OCI-LY3 (cell line): ENCODE data around the gene MT1G.

Experiments used
- EZH2phosphoT487 ChIP-seq: fragments of 200-600 bp; shearing (Covaris generic); IDR thresholded peaks from 2 replicates; pipeline ENCODE4 v1.6.1; 2018; ENCODE audit warnings: antibody characterized with exemption, mixed run types, low read depth
- TF ChIP-seq, protein P1 (sequence below): fragments of 200-600, 300-600 bp; sonication (generic); IDR thresholded peaks from 2 replicates; pipeline ENCODE4 v1.5.1; 2014; ENCODE audit warnings: antibody characterized with exemption, low read length, low read depth

DNA sequence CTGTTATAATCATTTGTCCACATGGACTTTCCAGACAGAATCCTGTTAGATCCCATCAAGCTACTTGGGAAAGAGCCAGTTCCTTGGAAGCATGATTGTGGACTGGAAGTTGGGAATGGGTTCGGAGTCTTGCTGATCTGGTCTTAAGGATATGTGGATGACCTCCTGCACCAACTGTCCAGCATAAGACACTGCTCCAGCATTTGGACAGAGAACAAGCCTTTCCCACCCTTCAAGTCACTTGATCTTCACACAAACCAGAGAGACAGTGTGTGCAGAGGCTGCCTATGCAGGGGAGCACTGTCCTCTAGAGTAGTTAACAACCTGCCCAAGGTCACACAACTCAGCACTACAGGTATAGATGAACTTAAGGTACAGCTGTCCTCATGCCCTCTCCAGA, 22.0 kb downstream of the MT1G start:
- TF ChIP-seq, protein P1, sequence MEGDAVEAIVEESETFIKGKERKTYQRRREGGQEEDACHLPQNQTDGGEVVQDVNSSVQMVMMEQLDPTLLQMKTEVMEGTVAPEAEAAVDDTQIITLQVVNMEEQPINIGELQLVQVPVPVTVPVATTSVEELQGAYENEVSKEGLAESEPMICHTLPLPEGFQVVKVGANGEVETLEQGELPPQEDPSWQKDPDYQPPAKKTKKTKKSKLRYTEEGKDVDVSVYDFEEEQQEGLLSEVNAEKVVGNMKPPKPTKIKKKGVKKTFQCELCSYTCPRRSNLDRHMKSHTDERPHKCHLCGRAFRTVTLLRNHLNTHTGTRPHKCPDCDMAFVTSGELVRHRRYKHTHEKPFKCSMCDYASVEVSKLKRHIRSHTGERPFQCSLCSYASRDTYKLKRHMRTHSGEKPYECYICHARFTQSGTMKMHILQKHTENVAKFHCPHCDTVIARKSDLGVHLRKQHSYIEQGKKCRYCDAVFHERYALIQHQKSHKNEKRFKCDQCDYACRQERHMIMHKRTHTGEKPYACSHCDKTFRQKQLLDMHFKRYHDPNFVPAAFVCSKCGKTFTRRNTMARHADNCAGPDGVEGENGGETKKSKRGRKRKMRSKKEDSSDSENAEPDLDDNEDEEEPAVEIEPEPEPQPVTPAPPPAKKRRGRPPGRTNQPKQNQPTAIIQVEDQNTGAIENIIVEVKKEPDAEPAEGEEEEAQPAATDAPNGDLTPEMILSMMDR, result no peak
- no peak for TF ChIP-seq EZH2phosphoT487
